CD14-positive monocyte (primary cell): Measurements from ENCODE around the gene CSH1. TPM values are rescaled to one million over a fixed set of nuclear protein-coding genes. Genes with fewer than 3 reads are reported as not detected.
A peak's percentile ranks its signal among the peaks of the same experiment; 100 is the strongest.
"Not testable (repeated sequence)": the region's sequence is repeated elsewhere in the genome, so short reads cannot be mapped to it uniquely, and the experiment has no call there.

ENCODE experiments used
- DNase-seq, 3 donors: peaks; one replicate each; pipeline ENCODE4 v3.0.0-alpha.2; 2011 to 2022
- H2AFZ ChIP-seq: 2 replicates; pipeline ENCODE4 v1.6.0; 2012; ENCODE audit warnings: mild to moderate bottlenecking, low read depth, low read length, inconsistent platforms; ENCODE audit not compliant: insufficient read depth, poor library complexity, severe bottlenecking
- H3K27ac ChIP-seq, 2 donors: 1 replicate in 1 of 2; 2 replicates in 1 of 2; pipeline ENCODE4 v1.5.1; 2012 to 2013; ENCODE audit warnings: low read length in 2 of 2, control low read depth in 1 of 2, inconsistent platforms in 1 of 2, low read depth in 1 of 2, mild to moderate bottlenecking in 1 of 2
- H3K27me3 ChIP-seq, 2 donors: one replicate each; pipeline versions ENCODE4 v1.6.0 to v1.6.1; 2011 to 2013; ENCODE audit warnings: low read length in 2 of 2; ENCODE audit not compliant: control insufficient read depth in 2 of 2, insufficient read depth in 2 of 2
- H3K36me3 ChIP-seq, 2 donors: replicated peaks in 1 of 2; 1 replicate in 1 of 2; 2 replicates in 1 of 2; pipeline versions ENCODE4 v1.5.1 to v1.6.1; 2012 to 2013; ENCODE audit warnings: low read length in 2 of 2, control low read depth in 1 of 2, inconsistent platforms in 1 of 2, mild to moderate bottlenecking in 1 of 2; ENCODE audit not compliant: insufficient read depth in 2 of 2, control insufficient read depth in 1 of 2
- H3K4me1 ChIP-seq, 2 donors: 1 replicate in 1 of 2; 2 replicates in 1 of 2; pipeline versions ENCODE4 v1.5.1 to v1.6.1; 2012 to 2013; ENCODE audit warnings: low read length in 2 of 2, control low read depth in 1 of 2, inconsistent platforms in 1 of 2, mild to moderate bottlenecking in 1 of 2, moderate library complexity in 1 of 2; ENCODE audit not compliant: insufficient read depth in 2 of 2, control insufficient read depth in 1 of 2
- H3K4me2 ChIP-seq: replicated peaks from 2 replicates; pipeline ENCODE3; 2012; ENCODE audit warnings: low read length, moderate library complexity, mild to moderate bottlenecking; ENCODE audit not compliant: poor library complexity, severe bottlenecking; ENCODE audit errors: extremely low read depth
- H3K4me3 ChIP-seq, 3 experiments: fragments of 200-600 bp in 1 of 3; sonication (generic) in 1 of 3; replicated peaks in 1 of 3; 1 replicate in 2 of 3; 2 replicates in 1 of 3; pipeline ENCODE4 v1.5.1; 2011 to 2013; ENCODE audit warnings: low read length in 3 of 3, mild to moderate bottlenecking in 3 of 3, control low read depth in 2 of 3, low read depth in 2 of 3, inconsistent platforms in 1 of 3, moderate library complexity in 1 of 3
- H3K79me2 ChIP-seq: 2 replicates; pipeline ENCODE4 v1.6.0; 2012; ENCODE audit warnings: mild to moderate bottlenecking, control low read depth, inconsistent platforms, low read length, moderate library complexity; ENCODE audit not compliant: insufficient read depth
- H3K9ac ChIP-seq: 2 replicates; pipeline ENCODE4 v1.6.0; 2017; ENCODE audit warnings: low read length, mild to moderate bottlenecking; ENCODE audit not compliant: insufficient read depth, poor library complexity, severe bottlenecking
- H3K9me3 ChIP-seq, 2 donors: replicated peaks in 1 of 2; 1 replicate in 1 of 2; 2 replicates in 1 of 2; pipeline versions ENCODE4 v1.5.1 to v1.6.1; 2012 to 2013; ENCODE audit warnings: low read length in 2 of 2, control low read depth in 1 of 2; ENCODE audit not compliant: control insufficient read depth in 1 of 2, insufficient read depth in 1 of 2
- H4K20me1 ChIP-seq: 2 replicates; pipeline ENCODE4 v1.6.0; 2012; ENCODE audit warnings: mild to moderate bottlenecking, low read length, control low read depth, moderate library complexity; ENCODE audit not compliant: insufficient read depth
- H3K27ac Mint-ChIP-seq, 7 donors: one replicate each; pipeline ENCODE4 v1.8.0; 2020; ENCODE audit warnings: mild to moderate bottlenecking in 7 of 7, mixed read lengths in 7 of 7, moderate library complexity in 6 of 7, inconsistent platforms in 2 of 7
- H3K27me3 Mint-ChIP-seq, 3 donors: one replicate each; pipeline ENCODE4 v1.8.0; 2021 to 2022; ENCODE audit warnings: low read depth in 3 of 3, mild to moderate bottlenecking in 3 of 3, mixed read lengths in 3 of 3, moderate library complexity in 3 of 3, inconsistent platforms in 1 of 3
- H3K36me3 Mint-ChIP-seq, 2 donors: one replicate each; pipeline ENCODE4 v1.8.0; 2020; ENCODE audit warnings: mixed read lengths in 2 of 2, inconsistent platforms in 1 of 2, mild to moderate bottlenecking in 1 of 2
- H3K4me1 Mint-ChIP-seq: one replicate; pipeline ENCODE4 v1.8.0; 2020; ENCODE audit warnings: mild to moderate bottlenecking, mixed read lengths
- H3K4me3 Mint-ChIP-seq, 2 donors: one replicate each; pipeline ENCODE4 v1.8.0; 2020; ENCODE audit warnings: mild to moderate bottlenecking in 2 of 2, mixed read lengths in 2 of 2, moderate library complexity in 1 of 2
- H3K9me3 Mint-ChIP-seq, 7 donors: one replicate each; pipeline ENCODE4 v1.8.0; 2020 to 2022; ENCODE audit warnings: mixed read lengths in 7 of 7, mild to moderate bottlenecking in 6 of 7, moderate library complexity in 6 of 7, inconsistent platforms in 2 of 7
- WGBS: methylation state at CpG from one replicate; pipeline ENCODE4 v1.1.5; 2013; ENCODE audit warnings: missing lambda C conversion rate; ENCODE audit not compliant: insufficient coverage; 5-methylcytosine and 5-hydroxymethylcytosine counted together
- intact Hi-C, 2 donors: fragments of 100-400 bp; cut with micrococcal nuclease; formaldehyde crosslinking; loops; one replicate each; pipeline versions ENCODE4 v1.15.0 to v1.15.1; 2023
- polyA plus RNA-seq, 3 donors: library from polyadenylated mRNA; depleted of rRNA in 1 of 3; unstranded in 2 of 3; stranded (reverse) in 1 of 3; fragments of 300-500 nt in 2 of 3; fragments of >200 nt in 1 of 3; fragmentation: Illumina TruSeq in 2 of 3; gene quantifications; 1 replicate in 2 of 3; 2 replicates in 1 of 3; pipeline ENCODE4 v1.2.3, GENCODE V29; 2012 to 2021
- TF ChIP-seq, protein P1 (sequence below): fragments of 200-600 bp; IDR thresholded peaks from one replicate; pipeline ENCODE4 v1.8.0; 2022; ENCODE audit warnings: antibody characterized with exemption, mild to moderate bottlenecking

The CSH1 gene
- polyA plus RNA-seq, 3 donors, result not detected

DNA sequence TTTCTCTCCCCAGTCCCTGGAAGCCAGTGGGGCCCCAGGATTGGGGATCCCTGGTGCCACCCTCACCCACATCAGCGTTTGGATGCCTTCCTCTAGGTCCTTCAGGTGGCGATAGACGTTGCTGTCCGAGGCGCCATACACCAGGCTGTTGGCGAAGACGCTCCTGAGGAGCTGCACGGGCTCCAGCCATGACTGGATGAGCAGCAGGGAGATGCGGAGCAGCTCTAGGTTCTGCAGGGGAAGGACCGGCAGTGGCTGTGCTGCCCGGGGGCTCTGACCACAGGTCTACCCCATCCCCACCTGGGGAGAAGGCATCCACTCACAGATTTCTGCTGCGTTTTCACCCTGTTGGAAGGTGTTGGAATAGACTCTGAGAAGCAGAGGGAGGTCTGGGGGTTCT lies 15.7 kb downstream of the CSH1 start:
- TF ChIP-seq, protein P1, sequence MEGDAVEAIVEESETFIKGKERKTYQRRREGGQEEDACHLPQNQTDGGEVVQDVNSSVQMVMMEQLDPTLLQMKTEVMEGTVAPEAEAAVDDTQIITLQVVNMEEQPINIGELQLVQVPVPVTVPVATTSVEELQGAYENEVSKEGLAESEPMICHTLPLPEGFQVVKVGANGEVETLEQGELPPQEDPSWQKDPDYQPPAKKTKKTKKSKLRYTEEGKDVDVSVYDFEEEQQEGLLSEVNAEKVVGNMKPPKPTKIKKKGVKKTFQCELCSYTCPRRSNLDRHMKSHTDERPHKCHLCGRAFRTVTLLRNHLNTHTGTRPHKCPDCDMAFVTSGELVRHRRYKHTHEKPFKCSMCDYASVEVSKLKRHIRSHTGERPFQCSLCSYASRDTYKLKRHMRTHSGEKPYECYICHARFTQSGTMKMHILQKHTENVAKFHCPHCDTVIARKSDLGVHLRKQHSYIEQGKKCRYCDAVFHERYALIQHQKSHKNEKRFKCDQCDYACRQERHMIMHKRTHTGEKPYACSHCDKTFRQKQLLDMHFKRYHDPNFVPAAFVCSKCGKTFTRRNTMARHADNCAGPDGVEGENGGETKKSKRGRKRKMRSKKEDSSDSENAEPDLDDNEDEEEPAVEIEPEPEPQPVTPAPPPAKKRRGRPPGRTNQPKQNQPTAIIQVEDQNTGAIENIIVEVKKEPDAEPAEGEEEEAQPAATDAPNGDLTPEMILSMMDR, result no peak
- Histone ChIP-seq H3K79me2 (no peaks in the 10 kb centered on the region), H3K27ac (no peak overlapping the region), H2AFZ (no peak overlapping the region), H3K27me3 (no peaks in the 10 kb centered on the region), H3K36me3 (no peaks in the 10 kb centered on the region), H3K4me1 (no peaks in the 10 kb centered on the region), H3K9ac (no peak overlapping the region), H3K4me3 (no peak overlapping the region), H3K4me2 (no peak overlapping the region), H4K20me1 (no peaks in the 10 kb centered on the region), H3K9me3 (no peaks in the 10 kb centered on the region)
- Mint-ChIP-seq H3K27me3 (peaks cover 5 to 17% (median 14%) of the 10 kb centered on the region in 3 donors), H3K27ac (no peak overlapping the region), H3K4me1 (no peaks in the 10 kb centered on the region), H3K4me3 (no peak overlapping the region), H3K36me3 (no peaks in the 10 kb centered on the region), H3K9me3 (no peaks in the 10 kb centered on the region)
- intact Hi-C loops, result no loop called here
- 90% methylated on average over 8 of the region's 12 CpGs for WGBS
- DNase-seq, result no peak

DNA sequence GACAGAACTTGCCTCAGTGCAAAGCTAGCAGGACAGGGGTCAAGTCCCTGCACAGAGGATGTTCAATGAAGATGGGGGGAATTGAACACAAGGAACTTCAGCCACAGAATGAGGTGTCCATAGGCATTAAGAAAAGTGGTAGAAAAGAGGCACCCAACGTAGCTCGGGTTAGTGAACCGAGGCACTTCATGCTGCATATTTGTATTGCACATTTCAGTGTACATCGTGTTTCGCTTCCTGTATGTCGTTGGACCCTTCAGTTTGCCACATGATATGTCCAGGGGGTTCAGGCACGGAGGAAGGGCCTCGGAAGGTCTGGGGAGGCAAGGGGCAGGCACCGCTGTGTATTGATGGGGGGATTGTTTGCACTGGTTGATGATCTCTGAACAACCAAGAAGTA lies 18.0 kb downstream of the CSH1 start:
- H3K27me3 Mint-ChIP-seq, result peaks cover 7 to 14% (median 7%) of the 10 kb centered on the region in 3 donors
- H3K4me2 ChIP-seq, H3K36me3 ChIP-seq, H3K27ac ChIP-seq, H3K4me1 ChIP-seq, intact Hi-C loops, H3K4me3 Mint-ChIP-seq, H3K9me3 Mint-ChIP-seq, DNase-seq, H3K9me3 ChIP-seq, H2AFZ ChIP-seq, H3K9ac ChIP-seq, H4K20me1 ChIP-seq, H3K4me3 ChIP-seq, H3K27me3 ChIP-seq, H3K4me1 Mint-ChIP-seq, H3K36me3 Mint-ChIP-seq, H3K27ac Mint-ChIP-seq, H3K79me2 ChIP-seq: not testable (repeated sequence)
- 96% methylated on average over 7 of the region's 9 CpGs for WGBS

DNA sequence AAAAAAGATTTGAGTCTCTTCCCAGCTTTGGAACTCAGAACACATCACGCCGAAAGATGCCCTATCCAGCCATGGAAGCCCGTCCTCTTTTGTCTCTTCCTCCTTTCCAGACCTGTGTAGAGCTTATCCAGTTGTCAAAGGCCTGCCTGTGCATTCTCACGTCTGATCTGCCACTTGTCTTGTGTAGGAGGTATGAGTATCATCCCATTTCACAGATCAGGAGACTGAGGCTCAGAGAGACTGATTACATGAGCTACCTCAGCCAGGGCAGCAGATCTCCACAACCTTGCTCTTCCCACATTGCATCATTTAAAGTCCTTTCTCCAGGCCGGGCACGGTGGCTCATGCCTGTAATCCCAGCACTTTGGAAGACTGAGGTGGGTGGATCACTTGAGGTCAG lies 21.7 kb downstream of the CSH1 start:
- H3K27me3 ChIP-seq, H4K20me1 ChIP-seq, H3K79me2 ChIP-seq, DNase-seq, H3K4me1 ChIP-seq, H3K9me3 ChIP-seq, intact Hi-C loops, H2AFZ ChIP-seq, H3K27ac ChIP-seq, H3K4me2 ChIP-seq, H3K36me3 ChIP-seq, H3K4me1 Mint-ChIP-seq, H3K9me3 Mint-ChIP-seq, H3K36me3 Mint-ChIP-seq, H3K9ac ChIP-seq, H3K27me3 Mint-ChIP-seq, H3K4me3 ChIP-seq: not testable (repeated sequence)
- Mint-ChIP-seq H3K4me3 (peak overlapping the region in 1 of 2 donors; percentile 31), H3K27ac (peak overlapping the region in 1 of 7 donors; percentile 54)
- WGBS, result no CpG with 5 or more reads among the region's 6 CpGs

DNA sequence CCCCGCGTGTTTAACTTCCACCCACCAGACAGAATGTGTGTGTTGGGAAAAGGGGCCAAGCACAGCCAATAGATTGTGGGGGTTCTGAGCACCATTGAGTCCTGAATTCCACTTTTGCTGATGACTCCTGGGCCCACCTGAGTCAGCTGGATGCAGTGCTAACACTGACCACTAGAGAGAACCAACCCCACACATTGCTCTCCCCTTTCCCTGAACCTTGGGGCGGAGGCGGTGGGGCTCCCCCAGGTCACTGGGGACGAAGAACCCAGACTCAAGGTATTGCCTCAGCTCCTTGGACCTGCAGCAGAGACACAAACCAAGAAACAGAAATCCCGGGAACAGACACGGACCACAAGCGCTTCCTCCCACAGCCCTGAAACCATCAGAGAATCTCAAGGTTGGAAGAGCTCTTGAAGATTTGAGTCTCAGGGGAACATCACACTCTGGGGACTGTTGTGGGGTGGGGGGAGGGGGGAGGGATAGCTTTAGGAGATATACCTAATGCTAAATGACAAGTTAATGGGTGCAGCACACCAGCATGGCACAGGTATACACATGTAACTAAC lies 22.2 kb downstream of the CSH1 start:
- H3K36me3 ChIP-seq, H3K9me3 Mint-ChIP-seq, H3K4me2 ChIP-seq, H3K4me3 ChIP-seq, H3K9me3 ChIP-seq, H3K27ac Mint-ChIP-seq, intact Hi-C loops, H3K4me3 Mint-ChIP-seq, H3K27ac ChIP-seq, H3K27me3 ChIP-seq, H3K9ac ChIP-seq, H3K27me3 Mint-ChIP-seq, H3K4me1 ChIP-seq, H2AFZ ChIP-seq, H3K36me3 Mint-ChIP-seq, H4K20me1 ChIP-seq, H3K79me2 ChIP-seq, H3K4me1 Mint-ChIP-seq, DNase-seq: not testable (repeated sequence)
- no CpG with 5 or more reads among the region's 8 CpGs for WGBS
